WTC11 (cell line): ENCODE measurements around the gene TNNT1.

Source experiments
- ELF4 ChIP-seq: sonication (generic); formaldehyde crosslinking; IDR thresholded peaks from 2 replicates; pipeline ENCODE4 v1.8.1; 2022; ENCODE audit warnings: low read depth, mild to moderate bottlenecking, moderate library complexity, missing genetic modification reagents
- TF ChIP-seq, protein P1 (sequence below): fragments of 200-600 bp; IDR thresholded peaks from 2 replicates; pipeline ENCODE4 v1.8.0; 2022; ENCODE audit warnings: antibody characterized with exemption
- TF ChIP-seq, protein P2 (sequence below): sonication (generic); formaldehyde crosslinking; IDR thresholded peaks from 2 replicates; pipeline ENCODE4 v1.8.1; 2023; ENCODE audit warnings: mild to moderate bottlenecking, missing genetic modification reagents
- TF ChIP-seq, protein P3 (sequence below): sonication (generic); formaldehyde crosslinking; IDR thresholded peaks from 2 replicates; pipeline ENCODE4 v1.8.0; 2023; ENCODE audit warnings: mild to moderate bottlenecking, missing genetic modification reagents
- TF ChIP-seq, protein P4 (sequence below): sonication (generic); formaldehyde crosslinking; IDR thresholded peaks from 2 replicates; pipeline ENCODE4 v1.8.0; 2022; ENCODE audit warnings: mild to moderate bottlenecking, missing genetic modification reagents
- TF ChIP-seq, protein P5 (sequence below): sonication (generic); formaldehyde crosslinking; IDR thresholded peaks from 2 replicates; pipeline ENCODE4 v1.8.1; 2022; ENCODE audit warnings: low read depth, missing genetic modification reagents, borderline replicate concordance

DNA sequence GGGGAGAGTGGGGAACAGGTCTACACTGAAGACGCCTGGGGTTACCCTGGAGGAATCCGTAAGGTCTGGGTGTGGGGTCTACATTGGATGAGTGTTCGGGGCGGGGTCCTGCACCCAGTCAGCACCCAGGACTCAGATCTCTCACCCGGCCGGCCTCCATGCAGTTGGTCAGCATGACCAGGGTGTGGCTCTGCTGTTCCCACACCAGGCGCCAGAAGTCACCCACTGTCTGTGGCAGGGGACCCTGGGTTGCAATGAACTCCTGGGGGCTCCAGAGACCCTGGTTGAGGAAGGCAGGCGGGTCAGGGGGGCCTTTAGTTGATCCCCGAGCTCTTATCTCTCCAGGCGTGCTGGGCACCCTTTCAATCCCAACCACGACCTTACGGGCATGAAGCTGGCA is 37.1 kb upstream of the TNNT1 start:
- no peak for TF ChIP-seq ELF4 (CRISPR knock-in tag)
- TF ChIP-seq, protein P1, sequence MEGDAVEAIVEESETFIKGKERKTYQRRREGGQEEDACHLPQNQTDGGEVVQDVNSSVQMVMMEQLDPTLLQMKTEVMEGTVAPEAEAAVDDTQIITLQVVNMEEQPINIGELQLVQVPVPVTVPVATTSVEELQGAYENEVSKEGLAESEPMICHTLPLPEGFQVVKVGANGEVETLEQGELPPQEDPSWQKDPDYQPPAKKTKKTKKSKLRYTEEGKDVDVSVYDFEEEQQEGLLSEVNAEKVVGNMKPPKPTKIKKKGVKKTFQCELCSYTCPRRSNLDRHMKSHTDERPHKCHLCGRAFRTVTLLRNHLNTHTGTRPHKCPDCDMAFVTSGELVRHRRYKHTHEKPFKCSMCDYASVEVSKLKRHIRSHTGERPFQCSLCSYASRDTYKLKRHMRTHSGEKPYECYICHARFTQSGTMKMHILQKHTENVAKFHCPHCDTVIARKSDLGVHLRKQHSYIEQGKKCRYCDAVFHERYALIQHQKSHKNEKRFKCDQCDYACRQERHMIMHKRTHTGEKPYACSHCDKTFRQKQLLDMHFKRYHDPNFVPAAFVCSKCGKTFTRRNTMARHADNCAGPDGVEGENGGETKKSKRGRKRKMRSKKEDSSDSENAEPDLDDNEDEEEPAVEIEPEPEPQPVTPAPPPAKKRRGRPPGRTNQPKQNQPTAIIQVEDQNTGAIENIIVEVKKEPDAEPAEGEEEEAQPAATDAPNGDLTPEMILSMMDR, result no peak
- TF ChIP-seq, protein P2, sequence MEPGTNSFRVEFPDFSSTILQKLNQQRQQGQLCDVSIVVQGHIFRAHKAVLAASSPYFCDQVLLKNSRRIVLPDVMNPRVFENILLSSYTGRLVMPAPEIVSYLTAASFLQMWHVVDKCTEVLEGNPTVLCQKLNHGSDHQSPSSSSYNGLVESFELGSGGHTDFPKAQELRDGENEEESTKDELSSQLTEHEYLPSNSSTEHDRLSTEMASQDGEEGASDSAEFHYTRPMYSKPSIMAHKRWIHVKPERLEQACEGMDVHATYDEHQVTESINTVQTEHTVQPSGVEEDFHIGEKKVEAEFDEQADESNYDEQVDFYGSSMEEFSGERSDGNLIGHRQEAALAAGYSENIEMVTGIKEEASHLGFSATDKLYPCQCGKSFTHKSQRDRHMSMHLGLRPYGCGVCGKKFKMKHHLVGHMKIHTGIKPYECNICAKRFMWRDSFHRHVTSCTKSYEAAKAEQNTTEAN (CRISPR knock-in tag), result no peak
- TF ChIP-seq, protein P3, sequence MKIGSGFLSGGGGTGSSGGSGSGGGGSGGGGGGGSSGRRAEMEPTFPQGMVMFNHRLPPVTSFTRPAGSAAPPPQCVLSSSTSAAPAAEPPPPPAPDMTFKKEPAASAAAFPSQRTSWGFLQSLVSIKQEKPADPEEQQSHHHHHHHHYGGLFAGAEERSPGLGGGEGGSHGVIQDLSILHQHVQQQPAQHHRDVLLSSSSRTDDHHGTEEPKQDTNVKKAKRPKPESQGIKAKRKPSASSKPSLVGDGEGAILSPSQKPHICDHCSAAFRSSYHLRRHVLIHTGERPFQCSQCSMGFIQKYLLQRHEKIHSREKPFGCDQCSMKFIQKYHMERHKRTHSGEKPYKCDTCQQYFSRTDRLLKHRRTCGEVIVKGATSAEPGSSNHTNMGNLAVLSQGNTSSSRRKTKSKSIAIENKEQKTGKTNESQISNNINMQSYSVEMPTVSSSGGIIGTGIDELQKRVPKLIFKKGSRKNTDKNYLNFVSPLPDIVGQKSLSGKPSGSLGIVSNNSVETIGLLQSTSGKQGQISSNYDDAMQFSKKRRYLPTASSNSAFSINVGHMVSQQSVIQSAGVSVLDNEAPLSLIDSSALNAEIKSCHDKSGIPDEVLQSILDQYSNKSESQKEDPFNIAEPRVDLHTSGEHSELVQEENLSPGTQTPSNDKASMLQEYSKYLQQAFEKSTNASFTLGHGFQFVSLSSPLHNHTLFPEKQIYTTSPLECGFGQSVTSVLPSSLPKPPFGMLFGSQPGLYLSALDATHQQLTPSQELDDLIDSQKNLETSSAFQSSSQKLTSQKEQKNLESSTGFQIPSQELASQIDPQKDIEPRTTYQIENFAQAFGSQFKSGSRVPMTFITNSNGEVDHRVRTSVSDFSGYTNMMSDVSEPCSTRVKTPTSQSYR (CRISPR knock-in tag), result no peak
- TF ChIP-seq, protein P4, sequence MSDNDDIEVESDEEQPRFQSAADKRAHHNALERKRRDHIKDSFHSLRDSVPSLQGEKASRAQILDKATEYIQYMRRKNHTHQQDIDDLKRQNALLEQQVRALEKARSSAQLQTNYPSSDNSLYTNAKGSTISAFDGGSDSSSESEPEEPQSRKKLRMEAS (CRISPR knock-in tag), result no peak
- TF ChIP-seq, protein P5, sequence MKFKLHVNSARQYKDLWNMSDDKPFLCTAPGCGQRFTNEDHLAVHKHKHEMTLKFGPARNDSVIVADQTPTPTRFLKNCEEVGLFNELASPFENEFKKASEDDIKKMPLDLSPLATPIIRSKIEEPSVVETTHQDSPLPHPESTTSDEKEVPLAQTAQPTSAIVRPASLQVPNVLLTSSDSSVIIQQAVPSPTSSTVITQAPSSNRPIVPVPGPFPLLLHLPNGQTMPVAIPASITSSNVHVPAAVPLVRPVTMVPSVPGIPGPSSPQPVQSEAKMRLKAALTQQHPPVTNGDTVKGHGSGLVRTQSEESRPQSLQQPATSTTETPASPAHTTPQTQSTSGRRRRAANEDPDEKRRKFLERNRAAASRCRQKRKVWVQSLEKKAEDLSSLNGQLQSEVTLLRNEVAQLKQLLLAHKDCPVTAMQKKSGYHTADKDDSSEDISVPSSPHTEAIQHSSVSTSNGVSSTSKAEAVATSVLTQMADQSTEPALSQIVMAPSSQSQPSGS (CRISPR knock-in tag), result no peak
